Thymus (tissue), 11 donors: ENCODE data around the gene KRTAP5-1. TPM values are rescaled to one million over a fixed set of nuclear protein-coding genes. Genes with fewer than 3 reads are reported as not detected.

Experiments used
- DNase-seq, 9 donors: peaks; one replicate each; pipeline ENCODE4 v3.0.0-alpha.2; 2013; ENCODE audit warnings: low spot score in 9 of 9, low read depth in 6 of 9, missing footprints in 1 of 9
- H3K27ac ChIP-seq, 2 donors: one replicate each; pipeline ENCODE4 v1.5.1; 2013; ENCODE audit warnings: control low read depth in 1 of 2, low read depth in 1 of 2, low read length in 1 of 2, mild to moderate bottlenecking in 1 of 2, moderate library complexity in 1 of 2
- H3K27me3 ChIP-seq, 2 donors: one replicate each; pipeline ENCODE4 v1.5.1; 2013; ENCODE audit warnings: low read length in 1 of 2; ENCODE audit not compliant: control insufficient read depth in 2 of 2, insufficient read depth in 1 of 2
- H3K36me3 ChIP-seq, 2 donors: one replicate each; pipeline ENCODE4 v1.5.1; 2013; ENCODE audit warnings: low read length in 1 of 2, mild to moderate bottlenecking in 1 of 2, moderate library complexity in 1 of 2; ENCODE audit not compliant: control insufficient read depth in 2 of 2, insufficient read depth in 2 of 2
- H3K4me1 ChIP-seq, 2 donors: one replicate each; pipeline ENCODE4 v1.5.1; 2013; ENCODE audit warnings: low read length in 2 of 2; ENCODE audit not compliant: control insufficient read depth in 2 of 2, insufficient read depth in 2 of 2
- H3K4me3 ChIP-seq, 2 donors: one replicate each; pipeline ENCODE4 v1.5.1; 2013; ENCODE audit warnings: low read length in 2 of 2, control low read depth in 1 of 2, mild to moderate bottlenecking in 1 of 2
- H3K9me3 ChIP-seq, 2 donors: one replicate each; pipeline ENCODE4 v1.5.1; 2013; ENCODE audit warnings: low read length in 1 of 2, mild to moderate bottlenecking in 1 of 2; ENCODE audit not compliant: control insufficient read depth in 2 of 2, insufficient read depth in 1 of 2
- WGBS: extraction: QIAGEN DNeasy Blood & Tissue Kit; methylation state at CpG from one replicate; pipeline ENCODE4 v1.1.7; 2013; 5-methylcytosine and 5-hydroxymethylcytosine counted together
- polyA plus RNA-seq: library from polyadenylated mRNA; stranded (reverse); fragments of 200-250 nt; gene quantifications from one replicate; pipeline ENCODE4 v1.2.3, GENCODE V29; 2013
- total RNA-seq: library from RNA; stranded (reverse); fragments of 120-200 nt; gene quantifications from one replicate; pipeline ENCODE4 v1.2.4, GENCODE V29; 2013
- donor health status: healthy.

KRTAP5-1 gene
- total and polyA plus RNA-seq, 2 donors: not detected

- no peaks in the 10 kb centered on the region for H3K36me3 ChIP-seq
- peak overlapping the region in 1 of 2 donors; percentile 67 for H3K4me3 ChIP-seq
- 80% methylated on average over 8 of the region's 8 CpGs for WGBS
- DNase-seq: no peak
- no peak overlapping the region for H3K27ac ChIP-seq
- peaks cover 7 to 13% of the 10 kb centered on the region in 2 donors for H3K4me1 ChIP-seq
- peaks cover 53 to 92% of the 10 kb centered on the region in 2 donors for H3K27me3 ChIP-seq
- peaks cover 0 to 5% of the 10 kb centered on the region in 2 donors for H3K9me3 ChIP-seq
These were observed 14.6 kb downstream of the KRTAP5-1 start for GRCh38 chr11:1570531-1570895.

DNA sequence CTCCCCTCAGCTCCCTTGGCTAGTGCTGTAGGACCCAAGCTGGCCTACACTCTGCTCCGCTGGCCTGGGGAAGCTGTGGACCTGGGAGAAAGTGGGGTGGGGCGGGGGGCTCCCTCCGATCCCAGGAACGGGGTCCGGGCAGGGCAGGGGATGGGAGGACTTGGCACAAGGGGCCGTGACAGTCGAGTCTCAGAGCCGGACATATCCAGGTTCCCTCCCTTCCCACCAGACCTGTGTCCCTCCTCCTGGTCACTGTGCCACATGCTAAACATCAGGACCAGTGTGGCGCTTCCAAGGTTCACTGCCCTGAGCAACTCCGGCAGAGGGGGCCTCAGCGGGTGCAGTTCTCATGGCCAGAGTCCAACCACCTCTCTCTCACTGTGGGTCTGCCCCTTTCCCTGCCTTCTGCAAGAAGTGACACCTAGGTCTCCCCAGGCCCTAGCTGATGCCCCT is 15.1 kb downstream of the KRTAP5-1 start:
- Histone ChIP-seq H3K4me3 (no peak overlapping the region), H3K27me3 (peaks cover 52 to 92% of the 10 kb centered on the region in 2 donors), H3K36me3 (no peaks in the 10 kb centered on the region), H3K27ac (no peak overlapping the region), H3K4me1 (peaks cover 7 to 13% of the 10 kb centered on the region in 2 donors), H3K9me3 (peaks cover 0 to 5% of the 10 kb centered on the region in 2 donors)
- 84% methylated on average over 11 of the region's 11 CpGs for WGBS
- no peak for DNase-seq

DNA sequence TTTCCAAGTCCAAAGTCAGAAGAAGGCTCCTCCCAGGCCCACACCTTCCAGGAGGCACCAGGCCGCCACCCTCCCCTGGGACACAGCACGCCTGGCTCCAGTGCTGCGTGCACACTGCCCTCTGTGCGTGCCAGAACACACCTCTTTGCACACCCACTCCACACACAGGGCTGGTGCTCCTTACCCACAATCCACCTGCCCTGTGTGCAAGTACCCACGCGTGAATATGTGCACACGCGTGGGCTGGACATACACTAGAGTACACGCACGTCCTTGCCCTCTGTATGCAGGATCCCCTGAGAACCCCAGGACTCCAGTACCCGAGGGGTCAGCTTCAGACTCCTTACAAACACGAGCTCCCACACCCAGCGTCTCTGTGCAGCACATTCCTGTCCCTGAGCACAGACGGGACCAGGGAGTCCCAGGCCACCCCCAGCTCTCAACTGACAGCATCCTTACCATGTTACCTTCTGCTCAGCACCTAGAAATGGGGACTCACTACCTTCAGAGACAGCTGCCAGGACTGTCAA is 15.8 kb downstream of the KRTAP5-1 start:
- no peaks in the 10 kb centered on the region for H3K36me3 ChIP-seq
- DNase-seq: no peak
- peaks cover 4 to 13% of the 10 kb centered on the region in 2 donors for H3K4me1 ChIP-seq
- no peak overlapping the region for H3K27ac ChIP-seq
- no peak overlapping the region for H3K4me3 ChIP-seq
- WGBS: 85% methylated on average over 14 of the region's 14 CpGs
- peaks cover 44 to 93% of the 10 kb centered on the region in 2 donors for H3K27me3 ChIP-seq
- peaks cover 0 to 5% of the 10 kb centered on the region in 2 donors for H3K9me3 ChIP-seq

- Histone ChIP-seq H3K27me3 (peaks cover 36 to 91% of the 10 kb centered on the region in 2 donors), H3K9me3 (peaks cover 0 to 2% of the 10 kb centered on the region in 2 donors), H3K4me1 (peaks cover 3 to 13% of the 10 kb centered on the region in 2 donors), H3K36me3 (no peaks in the 10 kb centered on the region), H3K27ac (no peak overlapping the region), H3K4me3 (no peak overlapping the region)
- WGBS: 42% methylated on average over 13 of the region's 13 CpGs
- peak in 1 of 9 donors; percentile 19 for DNase-seq
These were observed 16.6 kb downstream of the KRTAP5-1 start for GRCh38 chr11:1568441-1568911.

DNA sequence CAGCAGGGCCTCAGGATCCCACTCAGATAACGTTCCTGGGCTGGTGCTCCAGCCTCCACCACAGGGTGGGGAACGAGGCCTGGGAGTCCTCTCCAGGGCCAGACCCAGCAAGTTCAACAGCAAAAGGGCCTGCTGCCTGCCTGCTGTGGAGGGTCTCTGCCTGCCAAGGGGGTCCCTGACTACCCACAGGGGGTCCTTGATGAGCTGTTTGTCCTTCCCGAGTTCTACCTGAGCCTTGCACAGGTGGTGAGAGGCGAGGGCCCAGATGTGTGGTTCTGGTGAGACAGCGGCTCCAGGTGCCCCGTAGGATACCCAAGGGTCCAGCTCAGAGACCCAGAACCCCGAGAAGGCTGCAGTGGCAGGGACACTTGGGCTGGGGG is 17.4 kb downstream of the KRTAP5-1 start:
- H3K9me3 ChIP-seq: no peaks in the 10 kb centered on the region
- 78% methylated on average over 7 of the region's 7 CpGs for WGBS
- DNase-seq: no peak
- no peak overlapping the region for H3K4me3 ChIP-seq
- no peak overlapping the region for H3K27ac ChIP-seq
- no peaks in the 10 kb centered on the region for H3K36me3 ChIP-seq
- peaks cover 28 to 90% of the 10 kb centered on the region in 2 donors for H3K27me3 ChIP-seq
- peaks cover 3 to 13% of the 10 kb centered on the region in 2 donors for H3K4me1 ChIP-seq

- Histone ChIP-seq H3K27me3 (peaks cover 24 to 87% of the 10 kb centered on the region in 2 donors), H3K4me1 (peaks cover 0 to 13% of the 10 kb centered on the region in 2 donors), H3K9me3 (no peaks in the 10 kb centered on the region), H3K4me3 (no peak overlapping the region), H3K36me3 (no peaks in the 10 kb centered on the region), H3K27ac (no peak overlapping the region)
- DNase-seq: no peak
- WGBS: 82% methylated on average over 13 of the region's 13 CpGs
These were observed 17.9 kb downstream of the KRTAP5-1 start for GRCh38 chr11:1567052-1567720.

DNA sequence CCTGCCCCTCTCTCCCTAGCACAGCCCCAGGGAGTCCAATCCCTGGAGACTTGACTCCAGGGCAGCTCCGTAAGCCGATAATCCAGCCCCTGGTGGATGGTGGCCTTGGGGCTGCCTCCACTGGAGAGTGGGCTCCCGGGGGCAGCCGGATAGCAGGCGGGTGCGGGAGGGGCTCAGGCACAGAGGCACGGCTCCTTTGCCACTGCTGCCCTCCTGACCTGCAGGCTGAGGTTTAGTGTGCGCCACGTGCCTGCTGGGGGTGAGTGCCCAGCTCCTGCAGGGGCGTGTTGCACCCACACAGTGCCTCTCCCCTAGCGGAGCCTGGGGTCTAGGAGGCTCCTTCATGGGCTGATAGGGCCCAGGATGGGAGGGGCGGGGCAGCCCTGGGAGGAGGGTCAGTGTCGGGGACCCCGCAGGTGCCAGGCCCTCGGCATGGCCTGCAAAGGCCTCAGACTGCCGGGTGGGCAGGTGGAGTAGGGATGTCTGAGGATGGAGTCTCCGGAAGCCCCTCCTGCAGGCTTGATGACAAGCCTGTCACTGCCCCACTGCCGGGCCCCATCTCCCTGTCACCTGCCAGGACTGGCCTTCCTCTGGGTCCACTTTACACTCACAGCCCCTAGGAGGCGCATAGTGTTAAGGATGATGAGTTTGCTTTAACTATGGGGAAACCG is 18.6 kb downstream of the KRTAP5-1 start:
- Histone ChIP-seq H3K4me3 (no peak overlapping the region), H3K9me3 (no peaks in the 10 kb centered on the region), H3K4me1 (peaks cover 0 to 13% of the 10 kb centered on the region in 2 donors), H3K36me3 (no peaks in the 10 kb centered on the region), H3K27me3 (peaks cover 21 to 91% of the 10 kb centered on the region in 2 donors), H3K27ac (no peak overlapping the region)
- no peak for DNase-seq
- WGBS: 84% methylated on average over 20 of the region's 20 CpGs

DNA sequence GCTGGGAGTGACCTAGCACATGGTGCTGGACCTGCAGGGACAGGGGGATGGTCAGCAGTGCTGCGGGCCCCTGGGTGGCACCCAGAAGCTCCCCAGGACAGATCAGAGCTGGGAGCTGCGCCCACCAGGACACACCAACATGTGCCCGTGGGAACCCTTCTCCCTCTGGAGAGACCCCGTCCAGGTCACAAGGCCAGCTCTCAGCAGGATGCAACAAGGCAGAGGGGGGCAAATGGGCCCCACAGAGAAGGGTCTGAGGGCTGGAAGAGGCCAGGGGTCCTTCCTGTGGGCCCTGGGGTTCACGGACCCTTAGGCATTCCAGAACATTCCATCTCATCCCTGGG is 19.2 kb downstream of the KRTAP5-1 start:
- Histone ChIP-seq H3K4me1 (peaks cover 0 to 8% of the 10 kb centered on the region in 2 donors), H3K27ac (no peak overlapping the region), H3K36me3 (no peaks in the 10 kb centered on the region), H3K9me3 (no peaks in the 10 kb centered on the region), H3K4me3 (no peak overlapping the region), H3K27me3 (peaks cover 17 to 88% of the 10 kb centered on the region in 2 donors)
- 88% methylated on average over 5 of the region's 5 CpGs for WGBS
- no peak for DNase-seq
